GM19351 (cell line): ENCODE data around the gene MOCS2.
"Not testable (repeated sequence)": the region's sequence is repeated elsewhere in the genome, so short reads cannot be mapped to it uniquely, and the experiment has no call there.

Experiments used
- ATAC-seq: cut with Tn5 transposase; IDR thresholded peaks from one replicate; pipeline ENCODE4 v1.9.1; 2021; ENCODE audit warnings: mild to moderate bottlenecking, moderate library complexity; ENCODE audit not compliant: unreplicated experiment

The MOCS2 gene, protein sequence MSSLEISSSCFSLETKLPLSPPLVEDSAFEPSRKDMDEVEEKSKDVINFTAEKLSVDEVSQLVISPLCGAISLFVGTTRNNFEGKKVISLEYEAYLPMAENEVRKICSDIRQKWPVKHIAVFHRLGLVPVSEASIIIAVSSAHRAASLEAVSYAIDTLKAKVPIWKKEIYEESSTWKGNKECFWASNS

DNA sequence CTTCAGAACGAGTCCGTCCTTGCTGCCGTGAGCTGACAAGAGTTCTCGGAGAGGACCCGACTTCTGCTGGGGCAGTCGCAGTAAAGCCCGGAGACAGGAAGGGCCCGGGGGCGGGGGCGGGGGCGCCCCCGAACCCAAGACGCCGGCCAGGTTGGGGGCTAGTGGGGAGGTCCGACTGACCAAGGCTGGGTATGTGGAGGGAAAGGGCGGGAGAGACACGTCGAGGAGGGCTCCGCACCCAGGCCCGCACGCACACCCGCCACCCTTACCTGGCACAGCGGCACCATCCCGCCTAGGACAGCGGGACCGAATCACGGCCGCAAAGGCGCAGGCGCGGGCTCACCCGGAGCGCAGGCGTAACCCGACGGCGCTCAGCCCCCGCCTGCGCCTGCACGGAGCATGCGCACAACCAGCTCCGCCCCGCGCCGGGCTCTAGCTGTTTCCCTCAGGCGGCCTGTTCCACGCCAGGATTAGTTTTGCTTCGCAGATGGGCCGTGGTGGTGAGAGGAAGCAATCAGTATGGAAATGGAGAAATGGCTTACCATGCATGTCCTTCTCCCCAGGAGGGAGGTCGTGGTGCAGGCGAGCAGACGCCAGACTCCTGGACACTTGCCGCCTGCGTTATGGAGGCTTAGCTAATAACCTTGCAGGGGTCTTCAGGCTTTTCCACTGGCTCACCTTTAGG lies at the start of gene MOCS2:
MOCS2 (minus strand) TSS at position 315 of the 685 bp plus-strand sequence. CDS start 2,583 bp downstream, outside the sequence.
- peak; percentile 95 for ATAC-seq

DNA sequence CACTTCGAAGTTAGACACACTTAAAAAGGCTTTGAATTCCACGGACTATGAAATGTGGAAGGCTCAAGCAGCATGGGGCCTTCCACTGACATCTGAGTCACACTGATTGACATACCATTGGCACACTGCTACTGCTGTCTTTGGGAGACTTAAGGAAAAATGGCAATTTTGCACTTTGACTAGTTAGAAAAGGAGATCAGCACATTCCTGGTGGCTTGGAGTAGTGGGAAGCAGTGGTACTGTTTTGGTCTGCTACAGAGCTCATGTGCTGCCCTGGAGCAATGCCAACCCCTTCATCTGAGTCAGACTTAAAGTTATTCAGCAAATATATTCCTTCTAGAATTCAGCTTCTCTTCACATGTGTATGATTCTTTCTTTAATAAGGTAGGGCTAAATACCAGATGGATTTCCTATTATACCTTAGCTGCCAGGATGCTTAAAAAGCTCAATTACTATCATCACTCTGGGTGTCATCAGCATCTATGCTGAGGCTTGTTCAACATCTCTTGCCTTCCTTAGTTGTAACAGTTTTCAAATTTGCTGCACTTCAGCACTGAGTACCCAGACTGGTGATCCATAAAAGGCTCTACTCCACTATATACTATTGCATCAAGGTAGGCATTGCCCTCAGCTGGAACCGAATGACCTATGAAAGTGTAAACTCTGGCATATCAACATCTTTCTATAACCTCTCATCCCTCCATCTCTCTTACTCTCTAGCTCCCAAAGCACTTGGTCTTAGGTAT lies 42.3 kb upstream of the MOCS2 start:
- ATAC-seq = no peak

DNA sequence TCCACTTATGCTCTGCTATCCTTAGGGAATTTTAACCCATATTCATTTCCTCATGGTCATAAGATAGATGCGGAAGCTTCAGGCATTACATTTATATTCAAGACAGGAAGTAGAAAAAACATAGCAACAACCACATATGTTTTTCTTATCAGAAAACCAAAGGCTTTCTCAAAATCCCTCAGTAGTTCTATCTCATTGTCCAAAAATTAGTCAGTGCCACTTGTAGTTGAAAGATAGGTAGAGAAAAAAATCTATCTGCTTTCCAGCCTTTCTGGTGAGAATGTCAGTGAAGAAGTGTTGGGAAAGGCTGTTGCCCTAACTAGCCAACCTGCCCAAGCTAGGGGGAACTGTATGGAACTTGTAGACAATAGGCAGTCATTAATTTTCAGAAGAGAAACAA lies 23.5 kb upstream of the MOCS2 start:
- no peak for ATAC-seq

- no peak for ATAC-seq
Measured at GRCh38 chr5:53130266-53130665, 20.7 kb upstream of the MOCS2 start.

- ATAC-seq = no peak
Measured at GRCh38 chr5:53128481-53128880, 18.9 kb upstream of the MOCS2 start.

DNA sequence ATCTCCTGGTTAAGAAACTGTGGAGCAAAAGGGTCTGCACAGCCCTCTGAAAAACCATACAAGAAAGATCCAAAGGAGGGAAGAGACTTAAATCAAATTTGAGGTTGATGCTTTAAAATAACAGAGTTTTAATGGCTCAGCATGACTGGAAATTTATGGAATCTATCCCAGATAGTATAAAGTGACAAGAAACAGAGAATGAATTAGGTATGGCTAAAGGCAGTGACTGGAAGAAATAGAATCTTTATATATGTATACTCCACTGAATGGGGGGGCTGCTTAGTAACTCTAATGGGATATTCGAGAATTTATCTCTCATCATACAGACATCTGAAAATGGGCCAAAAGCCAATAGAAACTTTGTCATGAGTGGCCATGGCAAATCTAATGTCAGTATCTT lies 17.6 kb upstream of the MOCS2 start:
- ATAC-seq = no peak

DNA sequence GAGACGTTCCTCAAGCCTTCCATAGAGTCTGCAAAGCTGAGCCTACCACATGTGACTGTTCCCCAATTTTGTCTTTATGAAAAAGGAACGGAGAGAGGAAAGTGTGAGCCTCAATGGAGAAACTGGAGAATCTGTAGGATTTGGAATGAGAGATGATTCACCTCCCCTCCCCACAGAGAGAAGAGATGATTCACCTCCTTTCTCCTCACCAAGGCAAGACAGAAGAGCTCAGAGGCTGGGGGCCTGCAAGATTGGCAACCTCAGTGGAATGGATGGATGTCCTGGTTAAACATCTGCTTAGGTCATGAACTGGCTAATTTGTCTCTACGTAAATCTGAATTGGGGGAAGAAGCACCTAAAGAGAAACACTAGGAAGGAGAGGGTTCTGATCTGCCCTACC lies 17.0 kb upstream of the MOCS2 start:
- ATAC-seq = no peak

- ATAC-seq = no peak
Measured at GRCh38 chr5:53123702-53124101, 14.1 kb upstream of the MOCS2 start.

GRCh38 chr5:53120165-53120564 lies 10.6 kb upstream of the MOCS2 start:
- no peak for ATAC-seq

DNA sequence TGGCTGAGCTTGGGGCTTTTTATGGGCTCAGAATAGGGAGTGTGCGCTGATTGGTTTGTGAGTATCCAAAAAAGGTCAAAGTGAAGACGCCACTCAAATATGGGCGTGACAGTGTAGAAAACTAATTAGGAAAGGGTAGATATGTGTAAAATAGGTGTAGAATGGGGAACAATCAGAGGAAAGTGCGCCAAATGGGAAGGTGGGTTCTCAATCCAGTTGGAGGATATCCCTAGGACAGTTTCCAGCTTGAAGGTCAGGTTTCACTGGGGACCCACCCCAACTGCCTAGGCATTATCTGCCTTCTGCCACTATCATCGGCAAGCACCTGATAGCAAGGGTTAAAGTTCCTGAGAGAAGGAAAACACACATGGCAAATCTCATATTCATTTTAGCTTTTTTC lies 9.3 kb upstream of the MOCS2 start:
- ATAC-seq = no peak

GRCh38 chr5:53116597-53116996 lies 7.0 kb upstream of the MOCS2 start:
- no peak for ATAC-seq

DNA sequence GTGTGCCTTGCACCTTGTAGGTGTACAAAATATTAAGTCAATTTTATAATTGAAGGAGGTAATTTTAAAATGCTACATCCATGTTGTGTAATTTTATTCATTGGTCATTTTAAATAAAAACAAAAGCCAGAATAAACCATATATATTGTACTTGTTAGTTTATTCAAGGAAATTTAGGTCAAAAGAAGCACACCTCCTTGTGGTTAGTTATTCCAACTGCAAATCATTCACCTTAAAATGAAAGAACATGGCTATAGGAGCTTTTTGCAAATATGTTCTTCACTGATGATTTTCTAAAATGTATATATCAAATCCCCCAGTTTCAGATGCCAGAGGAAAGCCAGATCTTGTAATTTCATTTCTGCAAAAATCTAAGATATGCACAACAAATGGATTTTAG lies 5.4 kb upstream of the MOCS2 start:
- no peak for ATAC-seq

GRCh38 chr5:53113947-53114346 lies 4.4 kb upstream of the MOCS2 start:
- ATAC-seq = no peak

- no peak for ATAC-seq
Measured at GRCh38 chr5:53112909-53113308, 3.4 kb upstream of the MOCS2 start.

- ATAC-seq = not testable (repeated sequence)
Measured at GRCh38 chr5:53112307-53112706, 2.8 kb upstream of the MOCS2 start.

DNA sequence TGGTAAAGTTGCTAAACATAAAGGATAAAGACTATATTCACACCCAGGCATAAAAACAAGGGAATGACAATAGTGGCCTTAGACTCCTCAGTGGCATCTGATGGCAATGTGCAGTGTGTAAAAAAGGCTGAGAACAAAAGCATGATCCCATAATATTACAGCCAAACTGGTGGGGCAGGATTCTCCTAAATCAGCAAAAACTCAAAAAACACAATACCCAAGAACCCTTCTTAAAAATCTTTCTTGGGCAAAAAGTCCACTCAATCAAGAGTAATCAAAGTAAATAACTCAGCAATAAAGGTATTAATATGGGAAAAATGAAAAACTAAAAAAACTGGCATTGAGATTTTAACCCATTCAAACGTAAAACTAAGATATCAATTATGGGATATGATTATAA lies 1.6 kb upstream of the MOCS2 start:
- no peak for ATAC-seq

DNA sequence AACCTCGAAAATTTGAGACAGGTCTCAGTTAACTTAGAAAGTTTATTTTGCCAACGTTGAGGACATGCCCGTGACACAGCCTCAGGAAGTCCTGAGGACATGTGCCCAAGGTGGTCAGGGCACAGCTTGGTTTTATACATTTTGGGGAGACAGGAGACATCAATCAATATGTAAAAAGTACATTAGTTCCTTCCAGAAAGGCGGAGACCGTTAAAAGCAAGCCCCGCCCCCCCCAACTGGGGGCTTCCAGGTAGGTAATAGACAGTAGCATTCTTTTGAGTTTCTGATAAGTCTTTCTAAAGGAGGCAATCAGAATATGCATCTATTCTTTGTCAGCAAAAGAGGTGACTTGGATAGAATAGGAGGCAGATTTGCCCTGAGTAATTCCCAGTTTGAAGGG lies 599 bp upstream of the MOCS2 start:
- ATAC-seq = peak; percentile 6

GRCh38 chr5:53109056-53109442 lies 508 bp downstream of the MOCS2 start:
- ATAC-seq = peak; percentile 13

DNA sequence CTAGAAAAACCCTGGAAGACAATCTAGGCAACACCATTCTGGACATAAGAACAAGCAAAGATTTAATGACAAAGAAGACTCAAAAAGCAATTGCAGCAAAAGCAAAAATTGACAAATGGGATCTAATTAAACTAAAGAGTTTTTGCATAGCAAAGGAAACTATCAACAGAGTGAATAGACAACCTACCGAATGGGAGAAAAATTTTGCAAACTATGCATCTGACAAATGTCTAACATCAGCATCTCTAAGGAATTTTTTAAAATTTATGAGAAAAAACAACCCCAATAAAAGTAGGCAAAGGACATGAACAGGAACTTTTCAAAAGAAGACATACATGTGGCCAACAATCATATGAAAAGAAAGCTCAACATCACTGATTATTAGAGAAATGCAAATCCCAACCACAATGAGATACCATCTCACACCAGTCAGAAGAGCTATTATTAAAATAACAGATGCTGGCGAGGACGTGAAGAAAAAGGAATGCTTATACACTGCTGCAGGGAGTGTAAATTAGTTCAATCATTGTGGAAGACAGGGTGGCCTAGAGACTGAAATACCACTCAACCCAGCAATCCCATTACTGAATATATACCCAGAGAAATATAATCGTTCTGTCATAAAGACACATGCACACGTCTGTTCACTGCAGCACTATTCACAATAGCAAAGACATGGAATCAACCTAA lies 3.8 kb downstream of the MOCS2 start:
- no peak for ATAC-seq

DNA sequence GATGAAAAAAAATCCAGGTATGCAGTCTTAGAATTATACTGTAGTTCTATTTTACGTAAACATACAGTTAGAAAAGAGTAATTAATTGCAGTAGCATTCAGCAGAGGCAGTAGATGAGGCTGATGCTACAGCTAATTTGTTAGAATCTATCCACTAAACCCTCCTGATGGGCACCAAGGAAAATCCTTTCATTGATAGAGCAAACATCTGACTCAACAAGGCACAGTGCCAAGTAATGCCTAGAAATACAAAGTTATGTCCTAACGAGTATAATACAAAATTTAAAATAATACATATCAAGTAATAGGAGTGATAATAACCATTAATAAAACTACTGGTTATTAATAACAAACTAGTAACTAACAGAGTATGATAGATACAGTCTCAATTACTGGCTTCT lies 9.0 kb downstream of the MOCS2 start:
- ATAC-seq = no peak

- no peak for ATAC-seq
Measured at GRCh38 chr5:53099546-53099945, 10.0 kb downstream of the MOCS2 start.
